Neural crest cell (in vitro differentiated cells): ENCODE data around the gene KDELR1. TPM values are rescaled to one million over a fixed set of nuclear protein-coding genes. Genes with fewer than 3 reads are reported as not detected.

Experiments used
- DNase-seq: peaks from one replicate; pipeline ENCODE4 v3.0.0; 2021; ENCODE audit warnings: low read depth, mixed read lengths, low spot score
- H3K27ac Mint-ChIP-seq: one replicate; pipeline ENCODE4 v1.8.0; 2021; ENCODE audit warnings: mild to moderate bottlenecking, mixed read lengths; ENCODE audit not compliant: unreplicated experiment
- H3K27me3 Mint-ChIP-seq: 2 replicates; pipeline ENCODE4 v1.8.0; 2021; ENCODE audit warnings: low read depth, mild to moderate bottlenecking, mixed read lengths
- H3K36me3 Mint-ChIP-seq: 2 replicates; pipeline ENCODE4 v1.8.0; 2021; ENCODE audit warnings: low read depth, mild to moderate bottlenecking, mixed read lengths
- H3K4me1 Mint-ChIP-seq: 2 replicates; pipeline ENCODE4 v1.8.0; 2021; ENCODE audit warnings: mixed read lengths
- H3K4me3 Mint-ChIP-seq: one replicate; pipeline ENCODE4 v1.8.0; 2021; ENCODE audit warnings: mild to moderate bottlenecking, mixed read lengths
- H3K9me3 Mint-ChIP-seq: 2 replicates; pipeline ENCODE4 v1.8.0; 2021; ENCODE audit warnings: mixed read lengths
- CTCF ChIP-seq: fragments of 200-600 bp; sonication (generic); conservative IDR thresholded peaks from 2 replicates; pipeline ENCODE4 v1.5.0; 2021; ENCODE audit warnings: antibody characterized with exemption, mild to moderate bottlenecking
- total RNA-seq: library from RNA; stranded (reverse); gene quantifications from 2 replicates; pipeline ENCODE4 v1.2.1, GENCODE V29; 2021

Gene KDELR1
- total RNA-seq, 1 donor from 2014 or later, result 172 TPM

GRCh38 chr19:48367855-48368254 lies 23.5 kb downstream of the KDELR1 start:
- H3K4me3 Mint-ChIP-seq, result no peak overlapping the region
- no peak for TF ChIP-seq CTCF
- H3K4me1 Mint-ChIP-seq, result peaks cover 10% of the 10 kb centered on the region
- no peaks in the 10 kb centered on the region for H3K27me3 Mint-ChIP-seq
- H3K36me3 Mint-ChIP-seq, result no peaks in the 10 kb centered on the region
- DNase-seq, result no peak
- peak overlapping the region; percentile 6 for H3K27ac Mint-ChIP-seq
- H3K9me3 Mint-ChIP-seq, result peaks cover 2% of the 10 kb centered on the region

GRCh38 chr19:48365602-48366001 lies 25.7 kb downstream of the KDELR1 start:
- no peak for DNase-seq
- peaks cover 12% of the 10 kb centered on the region for H3K4me1 Mint-ChIP-seq
- H3K36me3 Mint-ChIP-seq, result no peaks in the 10 kb centered on the region
- no peaks in the 10 kb centered on the region for H3K27me3 Mint-ChIP-seq
- no peak overlapping the region for H3K4me3 Mint-ChIP-seq
- TF ChIP-seq CTCF, result no peak
- peaks cover 2% of the 10 kb centered on the region for H3K9me3 Mint-ChIP-seq
- no peak overlapping the region for H3K27ac Mint-ChIP-seq

GRCh38 chr19:48364598-48365348 lies 26.6 kb downstream of the KDELR1 start:
- H3K4me1 Mint-ChIP-seq, result peaks cover 12% of the 10 kb centered on the region
- no peak overlapping the region for H3K4me3 Mint-ChIP-seq
- peaks cover under 1% of the 10 kb centered on the region for H3K27me3 Mint-ChIP-seq
- H3K9me3 Mint-ChIP-seq, result peaks cover 2% of the 10 kb centered on the region
- H3K27ac Mint-ChIP-seq, result no peak overlapping the region
- no peaks in the 10 kb centered on the region for H3K36me3 Mint-ChIP-seq
- no peak for DNase-seq
- no peak for TF ChIP-seq CTCF

GRCh38 chr19:48363810-48364597 lies 27.3 kb downstream of the KDELR1 start, which contains the start of the genes SYNGR4 and TMEM143:
SYNGR4 (plus strand) TSS chr19:48364367; CDS start chr19:48365843, 1,476 bp downstream.
TMEM143 (minus strand) TSS chr19:48363940; CDS start chr19:48363920, 20 bp downstream.
- Mint-ChIP-seq H3K4me1 (peaks cover 12% of the 10 kb centered on the region), H3K27me3 (peaks cover 3% of the 10 kb centered on the region), H3K9me3 (peaks cover 2% of the 10 kb centered on the region), H3K4me3 (peak within 1 kb of the TSS; percentile 88), H3K36me3 (no peaks in the 10 kb centered on the region), H3K27ac (peak within 1 kb of the TSS; percentile 94)
- TF ChIP-seq CTCF, result no peak
- peak; percentile 95 for DNase-seq

- Mint-ChIP-seq H3K36me3 (no peaks in the 10 kb centered on the region), H3K4me1 (peaks cover 15% of the 10 kb centered on the region), H3K27ac (peak overlapping the region; percentile 94), H3K27me3 (peaks cover 7% of the 10 kb centered on the region), H3K9me3 (peaks cover 2% of the 10 kb centered on the region), H3K4me3 (peak overlapping the region; percentile 88)
- TF ChIP-seq CTCF, result no peak
- no peak for DNase-seq
Observed at GRCh38 chr19:48363500-48363809, 27.9 kb downstream of the KDELR1 start.
